Stimulated activated CD8-positive, alpha-beta memory T cell treated with anti-CD3 and anti-CD28 coated beads, Interleukin-12 subunit alpha, Interleukin-12 subunit beta, amount 100 ng/mL, for 1 hour (primary cell): Measurements from ENCODE around the gene RFPL1.
"Not testable (repeated sequence)": the region's sequence is repeated elsewhere in the genome, so short reads cannot be mapped to it uniquely, and the experiment has no call there.

Source experiments
- DNase-seq: peaks from one replicate; pipeline ENCODE4 v3.0.0-alpha.2; 2020; ENCODE audit warnings: low read depth

RFPL1 gene

GRCh38 chr22:29438283-29438682 is at the start of gene RFPL1:
TSS of gene RFPL1 (plus strand) at chr22:29438583.
- DNase-seq = not testable (repeated sequence)

- DNase-seq = no peak
Measured at GRCh38 chr22:29388759-29389090, 49.7 kb upstream of the RFPL1 start.

- DNase-seq = no peak
Measured at GRCh38 chr22:29390270-29390669, 48.1 kb upstream of the RFPL1 start.

GRCh38 chr22:29391546-29391945 is 46.8 kb upstream of the RFPL1 start:
- no peak for DNase-seq

- no peak for DNase-seq
Measured at GRCh38 chr22:29393019-29393608, 45.3 kb upstream of the RFPL1 start.

GRCh38 chr22:29394931-29395581 is 43.3 kb upstream of the RFPL1 start:
- DNase-seq = peak; percentile 53

- DNase-seq = no peak
Measured at GRCh38 chr22:29396126-29396525, 42.3 kb upstream of the RFPL1 start.

GRCh38 chr22:29397791-29398190 is 40.6 kb upstream of the RFPL1 start:
- DNase-seq = no peak

GRCh38 chr22:29400576-29400975 is 37.8 kb upstream of the RFPL1 start:
- DNase-seq = no peak

GRCh38 chr22:29401538-29401937 is 36.8 kb upstream of the RFPL1 start:
- not testable (repeated sequence) for DNase-seq

GRCh38 chr22:29408940-29409339 is 29.4 kb upstream of the RFPL1 start:
- DNase-seq = no peak

GRCh38 chr22:29411569-29412211 is 26.7 kb upstream of the RFPL1 start:
- not testable (repeated sequence) for DNase-seq

GRCh38 chr22:29412772-29413171 is 25.6 kb upstream of the RFPL1 start:
- not testable (repeated sequence) for DNase-seq

- DNase-seq = peak; percentile 16
Measured at GRCh38 chr22:29414951-29415591, 23.3 kb upstream of the RFPL1 start.

GRCh38 chr22:29418704-29419103 is 19.7 kb upstream of the RFPL1 start:
- DNase-seq = not testable (repeated sequence)

GRCh38 chr22:29426476-29426875 is 11.9 kb upstream of the RFPL1 start:
- DNase-seq = no peak

- DNase-seq = no peak
Measured at GRCh38 chr22:29427176-29427760, 11.1 kb upstream of the RFPL1 start.

GRCh38 chr22:29431986-29432385 is 6.4 kb upstream of the RFPL1 start:
- DNase-seq = no peak

- DNase-seq = no peak
Measured at GRCh38 chr22:29433856-29434255, 4.5 kb upstream of the RFPL1 start.

GRCh38 chr22:29434288-29434687 is 4.1 kb upstream of the RFPL1 start:
- DNase-seq = no peak

- DNase-seq = no peak
Measured at GRCh38 chr22:29435236-29436136, 2.9 kb upstream of the RFPL1 start.

GRCh38 chr22:29442976-29443375 is 4.6 kb downstream of the RFPL1 start:
- no peak for DNase-seq
